ENCODE results near the gene NIN.
A peak's percentile ranks its signal among the peaks of the same experiment; 100 is the strongest.

The NIN gene

DNA sequence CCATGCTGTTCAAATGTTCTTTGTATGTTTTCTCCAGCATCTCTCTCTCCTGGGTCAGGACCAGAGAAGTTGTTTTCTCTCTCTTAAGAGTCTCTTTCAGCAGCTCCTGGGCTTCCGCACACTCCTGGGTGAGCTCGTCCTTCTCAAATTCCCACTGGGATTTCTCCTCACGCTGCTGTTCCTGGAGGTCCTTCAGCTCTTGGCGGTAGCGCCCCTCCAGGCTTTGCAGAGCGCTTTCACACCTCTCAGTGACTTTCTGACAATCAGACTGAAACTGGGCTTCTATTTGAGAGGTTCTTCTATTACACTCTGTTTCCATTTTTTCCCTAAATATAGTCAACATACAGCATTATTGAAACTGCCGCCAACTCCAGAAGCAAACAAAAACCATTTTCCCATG is 72.7 kb downstream of the NIN start:
- DNase-seq, result no peak

DNA sequence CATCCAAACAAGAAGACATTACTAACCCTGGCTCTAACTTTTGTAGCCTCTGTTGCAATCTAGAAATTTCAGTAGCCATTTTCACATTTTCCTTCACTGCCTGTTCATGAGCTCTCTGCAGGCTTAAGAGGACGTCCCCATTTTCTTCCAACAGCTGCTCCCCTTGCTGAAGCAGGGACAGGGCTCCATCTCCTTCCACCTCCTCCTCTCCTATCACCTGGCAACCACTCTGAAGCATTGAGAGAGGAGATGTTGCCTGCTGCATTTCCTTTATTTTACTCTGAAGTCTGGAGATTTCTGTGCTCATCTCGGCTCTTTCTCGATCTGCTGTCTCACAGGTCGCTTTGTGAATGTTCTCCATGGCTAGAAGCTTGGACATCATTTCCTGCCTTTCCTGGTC is 73.3 kb downstream of the NIN start:
- no peak for DNase-seq

DNA sequence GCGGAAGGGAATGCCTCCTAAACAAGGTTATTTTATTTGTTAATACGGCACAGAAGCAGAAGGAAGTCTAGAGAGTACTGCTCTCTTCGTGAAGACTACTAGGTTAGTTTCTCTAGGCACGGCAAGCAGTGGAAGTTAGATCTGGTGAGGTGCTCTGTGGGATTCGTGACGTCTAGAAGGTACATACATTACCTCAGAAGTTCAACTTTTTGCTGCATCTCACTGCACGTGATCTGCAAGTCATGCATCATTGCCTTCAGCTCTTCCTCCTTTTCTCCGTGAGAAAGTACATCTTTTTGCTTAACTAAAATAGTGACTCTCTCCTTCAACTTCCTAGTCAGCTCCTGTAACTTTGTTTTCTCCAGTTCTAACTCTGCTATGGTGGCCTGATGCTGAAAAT is 74.7 kb downstream of the NIN start:
- DNase-seq, result no peak

DNA sequence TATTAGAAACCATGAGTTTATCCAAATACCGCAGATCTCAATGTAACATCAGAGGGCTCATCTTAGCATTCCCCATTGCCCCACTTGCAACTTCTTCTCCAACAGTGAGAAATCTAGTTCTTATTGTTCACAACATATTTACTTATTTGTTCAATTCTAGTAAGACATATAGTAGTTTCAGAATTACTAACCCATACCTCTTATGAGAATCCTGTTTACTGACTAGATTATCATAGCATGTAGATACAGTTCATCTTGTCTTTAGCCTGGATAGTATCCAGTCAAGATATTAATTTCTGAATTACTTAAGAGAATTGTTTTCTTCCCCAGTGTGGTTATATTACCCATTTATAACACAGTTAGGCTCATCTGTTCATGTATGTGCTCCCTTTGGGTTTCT is 80.6 kb downstream of the NIN start:
- no peak for DNase-seq

DNA sequence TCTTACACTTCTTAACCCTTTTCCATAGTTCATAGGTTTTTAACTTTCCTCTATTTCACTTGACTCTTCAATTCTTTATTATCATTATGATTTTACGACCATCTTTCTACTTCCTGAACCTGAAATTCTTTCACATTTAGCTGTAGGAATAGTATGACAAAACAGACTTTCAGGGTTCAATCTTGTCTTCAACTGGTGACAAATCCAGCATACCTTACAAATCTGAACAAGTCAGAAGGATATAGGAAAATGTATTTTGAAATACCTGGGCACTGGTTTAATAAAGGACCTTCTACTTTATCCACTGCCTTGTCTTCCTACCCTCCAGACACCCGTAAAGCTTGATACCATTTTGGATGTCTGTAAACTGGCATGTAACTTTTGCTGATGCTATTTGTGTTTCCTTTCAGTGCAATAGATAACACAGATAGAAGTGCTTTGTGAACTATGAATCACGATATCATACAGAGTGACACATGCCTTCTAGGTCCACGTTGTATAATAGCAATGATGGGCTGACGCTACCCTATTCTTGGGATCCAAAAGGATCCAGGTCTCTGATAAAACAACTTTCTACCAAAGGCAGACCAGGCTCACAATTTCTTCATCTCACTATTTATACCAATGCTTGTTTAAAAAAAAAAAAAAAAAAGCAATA is 85.4 kb downstream of the NIN start:
- no peak for DNase-seq

DNA sequence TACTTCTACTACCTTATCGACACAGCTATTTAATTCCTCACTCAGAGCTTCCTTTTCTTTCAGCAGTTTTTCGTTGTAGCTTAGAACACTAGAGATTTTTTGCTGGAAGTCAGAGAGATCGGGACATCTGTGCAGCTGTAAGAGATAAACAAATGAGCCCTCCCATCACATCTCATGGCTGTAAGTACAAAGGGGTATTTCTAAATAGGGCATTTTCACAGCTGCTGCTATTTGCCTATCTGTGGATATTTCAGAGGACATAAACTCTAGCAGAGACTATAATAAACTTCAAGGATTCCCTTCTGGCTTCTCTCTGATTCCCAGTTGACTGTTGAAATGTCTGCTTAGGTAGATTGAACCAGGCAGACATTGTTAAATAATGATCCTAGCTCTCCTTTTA is 86.7 kb downstream of the NIN start:
- DNase-seq, result no peak

DNA sequence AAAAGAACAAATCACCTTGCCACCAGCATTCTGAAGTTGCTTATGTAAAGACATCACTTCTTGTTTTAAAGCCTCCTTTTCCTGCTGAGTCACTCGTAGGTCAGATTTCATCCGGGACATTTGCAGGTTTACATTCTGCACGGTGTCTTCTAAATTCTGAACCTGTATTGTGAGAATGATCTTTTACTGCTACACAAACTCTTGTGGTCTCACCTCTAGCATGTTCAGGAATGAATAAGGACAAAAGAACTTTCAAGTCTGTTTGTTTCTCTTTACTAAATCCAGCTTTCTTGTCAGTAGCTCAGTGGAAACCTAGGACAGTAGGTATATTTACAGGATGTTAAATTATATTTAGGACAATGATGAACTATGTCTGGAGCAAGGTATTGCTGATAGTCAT is 89.4 kb downstream of the NIN start:
- DNase-seq, result peak; percentile 20

DNA sequence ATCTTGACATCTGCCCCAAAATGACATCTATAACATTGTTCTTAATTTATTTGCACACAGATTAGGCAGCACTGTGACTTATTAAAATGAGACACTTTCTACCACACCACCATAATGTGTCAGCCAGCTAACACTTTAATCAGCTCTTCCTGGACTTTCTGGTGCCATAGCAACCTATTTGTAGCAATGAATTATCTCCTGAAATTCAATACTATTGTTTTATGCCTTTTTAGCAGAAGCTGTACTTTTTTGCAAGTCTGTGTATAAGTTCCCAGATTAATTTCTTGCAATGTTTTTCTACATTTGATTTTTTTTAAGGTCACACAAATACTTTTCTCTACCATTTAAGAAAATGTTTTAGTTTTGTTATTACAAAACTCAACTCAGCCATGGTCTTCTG is 90.1 kb downstream of the NIN start:
- no peak for DNase-seq

DNA sequence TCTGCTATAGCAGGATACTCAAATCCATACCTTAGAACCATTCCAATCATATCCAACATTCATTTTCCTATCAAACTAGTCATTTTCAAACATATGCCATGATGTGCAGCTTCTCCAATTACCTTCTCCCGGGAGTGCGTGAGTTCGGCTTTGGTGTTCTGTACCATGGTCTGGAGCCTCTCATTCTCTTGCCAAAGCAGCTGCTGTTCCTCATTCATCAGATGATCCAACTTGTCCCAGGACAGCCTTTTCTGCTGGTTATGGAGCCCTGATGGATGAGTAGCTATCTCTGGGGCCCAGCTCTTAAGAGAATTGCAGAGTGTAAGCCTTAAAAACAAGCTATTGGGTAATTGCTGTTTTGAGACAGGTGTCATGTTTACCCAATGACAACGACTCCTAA is 91.8 kb downstream of the NIN start:
- DNase-seq, result peak; percentile 30

DNA sequence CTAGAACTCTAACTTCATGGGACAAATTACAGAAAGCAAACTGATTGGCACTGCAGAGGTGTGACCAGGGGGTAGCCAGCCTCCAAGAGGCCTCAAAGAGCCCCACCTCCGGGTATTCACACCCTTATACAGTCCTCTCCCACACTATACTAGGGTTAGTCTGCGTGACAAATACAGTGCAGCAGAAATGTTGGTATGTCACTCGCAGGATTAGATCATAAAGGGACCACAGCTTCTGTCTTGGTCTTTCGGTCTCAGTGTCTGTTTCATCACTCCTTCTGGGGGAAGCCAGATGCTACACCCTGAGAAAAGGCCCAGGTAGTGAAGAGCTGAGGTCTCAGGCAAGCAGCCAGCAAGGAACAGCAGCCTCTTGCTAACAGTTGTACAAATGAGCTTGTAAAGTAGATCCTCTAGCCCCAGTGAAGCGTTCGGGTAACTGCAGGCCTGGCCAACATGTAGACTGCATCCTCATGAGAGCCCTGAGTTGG is 94.0 kb downstream of the NIN start:
- peak; percentile 28 for DNase-seq

DNA sequence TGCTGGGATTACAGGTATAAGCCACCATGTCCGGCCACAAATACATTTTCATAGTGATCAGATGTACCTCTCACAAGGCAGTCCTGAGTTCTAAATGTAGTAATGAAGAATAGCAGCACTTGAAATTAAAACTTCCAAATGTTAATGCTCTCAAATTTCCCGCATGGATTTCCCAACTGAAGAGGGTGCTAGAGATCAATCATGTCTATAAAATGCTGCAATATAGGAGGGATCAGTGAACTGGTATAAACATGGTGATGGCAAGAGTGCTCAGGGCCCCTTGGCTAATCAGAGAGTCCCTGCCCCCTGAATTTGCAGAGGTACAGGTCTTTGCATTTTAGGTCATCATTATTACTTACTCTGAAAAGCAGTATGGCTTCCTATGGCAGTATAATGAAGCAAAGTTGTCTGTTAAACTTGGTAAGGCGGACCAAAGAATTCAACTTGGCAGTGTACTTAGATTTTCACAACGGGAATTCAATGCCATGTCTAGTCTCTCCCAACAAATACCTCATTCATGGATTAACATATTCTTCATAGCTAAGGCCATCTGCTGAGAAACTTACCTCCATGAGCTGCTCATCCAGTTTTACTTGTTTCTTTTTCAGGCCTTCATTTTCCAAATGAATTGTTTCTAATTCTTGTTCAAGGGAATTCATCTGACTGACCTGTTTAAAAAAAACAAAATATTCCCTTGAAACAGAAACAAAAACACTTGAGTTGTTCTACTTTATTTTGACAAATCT is 95.8 kb downstream of the NIN start:
- no peak for DNase-seq

DNA sequence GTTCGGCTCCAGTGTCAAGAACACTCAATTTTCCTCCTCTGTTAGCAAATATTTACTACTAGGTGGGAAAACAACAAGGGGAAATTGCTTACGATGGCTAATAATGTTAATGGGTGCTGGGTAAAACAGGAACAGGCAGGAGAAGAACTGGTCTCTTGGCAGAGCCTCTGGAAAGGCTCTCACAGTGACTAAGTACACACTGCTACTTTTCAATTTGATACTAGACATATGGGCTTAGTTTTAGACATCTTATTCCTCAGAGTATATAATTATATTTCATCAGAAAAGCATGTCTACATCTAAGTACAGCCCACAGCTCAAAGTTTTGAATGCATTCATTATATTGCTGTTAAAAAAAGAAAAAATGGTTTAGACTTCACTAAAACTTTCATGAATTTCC is 97.5 kb downstream of the NIN start:
- DNase-seq, result no peak

DNA sequence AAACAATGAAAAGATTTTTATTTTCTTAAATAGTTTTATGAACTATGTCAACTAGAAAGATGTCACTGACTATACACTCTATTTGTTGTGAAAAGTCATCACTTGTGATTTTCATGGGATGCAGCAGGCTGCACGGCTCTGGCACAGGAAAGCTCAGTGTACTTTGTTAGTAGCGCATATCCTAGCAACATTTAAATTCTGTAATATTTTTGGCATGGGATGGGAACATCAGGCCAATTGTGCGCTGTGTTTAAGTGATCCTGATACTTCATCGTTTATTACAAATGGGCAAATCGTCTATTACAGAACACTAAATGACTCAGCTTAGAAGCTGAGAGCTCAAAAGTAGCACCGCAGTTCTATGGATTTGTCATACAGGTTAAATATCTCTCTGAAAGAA is 102.1 kb downstream of the NIN start:
- DNase-seq, result no peak

DNA sequence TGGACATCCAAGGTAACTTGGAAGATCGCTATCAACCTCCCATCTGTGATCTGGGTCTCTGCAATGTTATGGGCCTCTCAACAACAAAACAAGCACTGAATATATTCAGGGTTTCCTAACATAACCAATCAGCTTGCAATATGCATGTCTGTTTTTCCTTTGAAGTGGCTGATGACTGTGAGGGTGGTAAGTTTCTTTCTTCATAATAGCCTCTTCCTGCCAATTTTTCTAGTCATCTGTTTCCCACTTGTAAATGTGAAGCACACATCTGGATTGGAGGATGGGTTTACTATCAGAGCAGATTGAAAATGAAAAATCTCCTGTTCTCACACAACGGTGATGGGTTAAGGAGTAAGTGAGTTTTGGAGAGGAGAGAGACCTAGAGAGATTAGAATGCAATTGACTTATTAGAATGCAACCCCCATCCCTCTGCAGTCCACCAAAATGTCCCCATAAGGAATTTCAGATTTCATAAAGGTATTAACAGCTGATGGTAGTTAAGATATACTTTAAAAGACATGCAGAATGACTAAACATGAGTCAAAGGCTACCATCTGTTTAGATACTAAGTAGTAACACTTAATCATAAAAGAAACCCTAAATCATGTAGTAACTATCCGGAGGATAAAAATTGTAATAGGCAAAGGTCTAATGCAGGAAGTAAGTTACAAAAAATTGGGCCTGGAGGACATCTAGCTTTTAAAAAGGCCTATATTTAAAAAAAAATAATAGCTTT is 104.4 kb downstream of the NIN start:
- DNase-seq, result no peak

DNA sequence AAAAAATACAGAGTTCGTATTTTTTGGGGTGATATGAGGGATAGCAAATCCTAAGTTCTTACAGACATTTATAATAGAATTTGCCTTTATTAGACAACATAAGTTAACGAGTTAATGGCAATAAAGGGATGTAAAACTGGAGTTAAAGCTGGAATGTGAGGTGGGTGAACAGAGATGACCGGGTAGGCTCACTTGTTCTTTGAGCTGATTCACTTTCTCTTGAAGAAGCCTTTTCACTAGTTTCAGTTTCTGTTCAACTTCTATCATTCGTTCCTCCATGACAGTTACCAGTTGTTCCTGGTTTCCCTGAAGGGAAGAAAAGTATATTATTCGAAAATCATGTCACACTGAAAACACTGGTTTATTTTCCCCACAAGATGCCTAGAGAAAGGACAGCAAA is 105.2 kb downstream of the NIN start:
- DNase-seq, result no peak

DNA sequence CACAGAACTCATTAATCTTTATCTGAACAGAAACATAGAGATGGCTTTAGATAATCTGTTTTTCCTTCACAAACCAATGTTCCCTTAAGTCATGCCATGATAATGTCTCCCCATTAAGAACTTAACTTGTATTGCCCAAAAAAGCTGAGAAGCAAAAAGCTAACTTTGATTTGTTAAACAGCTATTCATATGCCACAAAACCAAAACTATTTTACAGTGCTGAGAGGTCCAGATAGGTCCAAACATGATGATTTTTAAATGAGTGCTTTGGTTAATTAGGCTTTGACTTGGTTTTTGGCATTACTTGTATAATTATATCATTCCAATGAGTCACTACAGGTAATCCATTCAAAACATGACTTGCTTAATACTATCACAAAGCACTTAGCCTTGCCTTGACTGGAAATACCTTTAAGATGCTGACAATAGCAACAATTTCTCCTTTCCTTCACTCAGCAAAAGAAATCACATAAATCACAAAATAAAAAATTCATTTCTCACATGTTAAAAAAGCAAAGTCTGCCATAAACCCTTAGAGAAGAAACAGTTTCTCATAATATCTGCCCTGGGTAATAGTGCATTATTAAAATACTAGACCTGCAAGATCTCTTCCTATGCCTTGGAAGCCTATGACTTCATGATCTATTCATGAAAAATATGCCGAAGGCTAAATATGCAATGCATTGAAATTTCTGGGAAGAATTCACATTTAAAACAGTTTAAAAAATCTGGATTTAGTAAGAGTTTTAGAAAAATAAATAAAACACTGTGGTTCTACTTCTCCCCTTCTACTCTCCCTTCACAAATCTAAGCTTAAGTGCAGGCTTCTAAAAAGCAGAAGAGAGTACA is 110.8 kb downstream of the NIN start:
- no peak for DNase-seq

DNA sequence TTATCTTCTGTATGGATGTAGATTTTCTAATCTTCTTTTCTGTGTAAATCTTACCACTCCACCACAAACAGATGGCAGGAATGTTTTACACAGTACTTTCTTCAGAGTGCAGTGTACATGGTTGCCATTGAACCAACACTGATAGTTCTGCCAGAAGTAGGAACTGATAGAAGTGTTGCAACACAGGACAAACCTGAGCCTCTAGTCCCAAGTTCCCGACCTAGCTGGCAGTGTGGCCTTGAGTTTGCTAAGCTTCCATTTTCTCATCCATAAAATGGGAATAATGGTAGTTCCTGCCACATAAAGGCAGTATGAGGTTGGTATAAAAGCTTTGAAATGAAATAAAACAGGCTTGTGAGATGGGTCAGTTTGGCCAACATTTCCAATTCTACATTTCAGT is 112.0 kb downstream of the NIN start:
- no peak for DNase-seq

DNA sequence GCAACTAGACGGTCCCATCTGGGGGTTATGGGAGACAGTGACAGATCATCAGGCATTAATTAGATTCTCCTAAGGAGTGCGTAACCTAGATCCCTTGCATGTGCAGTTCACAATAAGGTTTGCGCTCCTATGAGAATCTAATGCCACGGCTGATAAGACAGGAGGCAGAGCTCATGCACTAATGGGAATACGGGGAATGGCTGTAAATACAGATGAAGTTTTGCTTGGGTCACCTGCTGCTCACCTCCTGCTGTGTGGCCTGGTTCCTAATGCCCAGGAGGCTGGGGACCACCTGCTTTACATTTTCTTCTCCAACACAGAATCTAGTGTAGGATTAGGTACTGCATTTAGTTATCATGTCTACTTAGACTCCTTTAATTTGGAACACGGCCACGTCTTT is 113.2 kb downstream of the NIN start:
- DNase-seq, result peak; percentile 57

DNA sequence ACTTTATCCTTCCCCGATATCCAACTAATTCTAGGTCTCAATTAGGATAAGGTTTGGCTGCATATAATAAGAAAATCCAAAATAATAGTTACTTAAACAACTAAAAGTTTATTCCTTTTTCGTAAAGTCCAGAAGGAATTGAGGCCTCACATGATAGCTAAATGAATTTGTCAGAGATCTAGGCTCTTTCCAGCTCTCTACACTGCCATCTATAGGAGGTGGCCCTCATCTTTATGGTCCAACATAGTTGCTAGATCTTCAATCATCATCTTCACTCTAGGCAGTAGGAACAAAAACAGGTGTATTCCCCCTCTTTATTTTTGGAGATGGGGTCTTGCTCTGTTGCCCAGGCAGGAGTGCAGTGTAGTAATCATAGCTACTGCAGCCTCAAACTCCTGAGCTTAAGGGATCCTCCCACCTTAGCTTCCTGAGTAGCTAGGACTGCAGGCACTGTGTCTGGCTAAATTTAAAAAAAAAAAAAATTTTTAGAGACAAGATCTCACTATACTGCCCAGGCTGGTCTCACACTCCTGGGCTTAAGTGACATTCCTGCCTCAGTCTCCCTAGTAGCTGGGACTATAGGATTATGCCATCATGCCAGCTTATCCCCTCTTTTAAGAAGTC is 116.4 kb downstream of the NIN start:
- DNase-seq, result peak; percentile 19

DNA sequence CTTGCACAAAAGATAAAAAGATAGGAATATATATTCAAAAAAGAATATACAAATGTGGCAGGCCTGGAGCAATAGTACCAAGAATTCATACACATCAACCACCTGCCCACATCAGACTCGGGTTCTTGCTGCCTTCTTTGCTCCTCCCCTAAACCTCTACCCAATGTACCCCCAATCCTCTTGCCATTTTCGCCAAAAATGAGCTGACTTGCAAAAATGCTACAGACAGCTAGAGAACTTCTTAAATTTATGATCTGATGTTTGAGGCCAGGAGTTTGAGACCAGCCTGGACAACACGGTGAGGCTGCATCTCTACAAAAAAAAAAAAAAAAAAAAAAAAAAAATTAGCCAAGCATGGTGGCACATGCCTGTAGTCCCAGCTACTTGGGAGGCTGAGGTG is 119.9 kb downstream of the NIN start:
- DNase-seq, result no peak

DNA sequence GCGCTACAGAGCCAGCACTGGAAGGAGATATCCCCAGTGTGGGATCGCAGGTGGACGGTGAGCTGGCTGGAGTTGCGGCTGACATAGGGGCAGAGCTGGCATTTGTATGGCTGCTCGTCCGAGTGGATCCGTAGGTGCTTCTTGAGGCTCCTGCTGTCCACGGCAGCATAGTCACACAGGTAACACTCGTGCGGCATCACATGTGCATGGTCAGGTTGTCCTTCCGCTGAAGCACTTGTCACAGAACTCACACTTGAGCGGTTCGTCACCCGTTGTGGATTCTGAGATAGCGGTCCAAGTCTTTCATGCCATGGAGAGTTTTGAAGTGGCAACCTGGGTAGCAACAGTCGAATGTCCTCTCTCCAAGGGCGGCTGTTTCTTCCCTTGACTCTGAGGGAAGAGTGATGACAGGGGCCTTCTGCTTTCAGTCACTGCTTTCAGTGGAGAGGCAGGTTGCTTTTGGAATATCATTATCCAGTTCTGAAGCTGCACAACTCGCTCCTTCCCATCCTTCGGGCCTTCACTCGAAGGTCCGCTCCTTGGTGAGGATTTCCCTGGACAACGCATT is 125.9 kb downstream of the NIN start:
- no peak for DNase-seq

DNA sequence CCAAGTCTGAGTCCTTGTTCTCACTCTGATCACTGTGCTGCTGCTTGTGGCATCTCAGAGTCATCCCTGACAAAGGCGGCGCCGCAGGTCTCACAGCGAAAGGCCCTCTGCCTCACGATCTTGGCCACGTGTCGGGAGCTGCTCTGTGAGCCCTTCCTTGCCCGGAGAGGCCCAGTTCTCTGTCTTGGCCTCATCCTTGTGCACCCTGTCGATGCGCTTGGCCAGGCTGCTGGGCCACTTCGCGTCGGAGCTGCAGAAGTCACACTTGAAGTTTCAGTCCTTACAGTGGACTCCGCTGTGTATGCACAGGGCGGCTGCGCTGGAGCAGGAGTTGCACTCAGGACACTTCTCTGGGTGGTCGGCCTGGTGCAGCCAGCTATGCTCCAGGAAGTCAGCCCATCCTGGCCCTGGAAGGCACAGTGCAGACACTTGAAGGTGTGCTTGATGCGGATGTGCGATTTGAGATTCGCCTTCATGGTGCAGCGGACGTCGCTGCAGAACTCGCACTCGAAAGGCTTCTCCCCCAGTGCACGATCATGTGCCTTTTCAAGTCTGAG is 126.4 kb downstream of the NIN start:
- DNase-seq, result no peak

Measured in NCI-H2171 treated with DMSO at 0.1 percent for 48 hours (cell line).